ENCODE measurements around the gene TMPRSS7. TPM values are rescaled to one million over a fixed set of nuclear protein-coding genes. Genes with fewer than 3 reads are reported as not detected.

Gene TMPRSS7
- total RNA-seq, 4 donors from 2014 or later: not detected

GRCh38 chr3:112127522-112128494, 93.3 kb downstream of the TMPRSS7 start:
- intact Hi-C loops (cut with DNase I; ENCODE audit: low total_unique reads) (no loop called here), in situ Hi-C loops (cut with MboI; ENCODE audit: low pct_ligation_motif_present in 1 of 4, low pct_unique_long_range_greater_than_20kb in 1 of 4, low sequenced_read_pairs in 3 of 4) (loop anchor here in 2 of 4 donors (25.0 kb wide), 1 partner anchor 384 kb away; no protein-coding TSS in a partner anchor)
- WGBS, 2 donors (ENCODE audit: low coverage in 1 of 2): 72 to 77% methylated on average over 7 to 10 of the region's 10 CpGs
- no peak for DNase-seq
- no peaks in the 10 kb centered on the region for H3K9me3 ChIP-seq
- H3K27ac ChIP-seq: peak overlapping the region in 1 of 4 donors; percentile 13
- no peak overlapping the region for H3K4me3 ChIP-seq
- no peak for TF ChIP-seq EP300 (IDR thresholded peaks at IDR 0.05; ENCODE audit: low read depth)
- TF ChIP-seq POLR2A (IDR thresholded peaks at IDR 0.05): no peak
- TF ChIP-seq POLR2AphosphoS5 (IDR thresholded peaks at IDR 0.05): no peak
- TF ChIP-seq CTCF (IDR thresholded peaks at IDR 0.05): no peak
- no peaks in the 10 kb centered on the region for H3K27me3 ChIP-seq
- H3K4me1 ChIP-seq: peaks cover 0 to 8% (median 0%) of the 10 kb centered on the region in 4 donors
- H3K36me3 ChIP-seq: no peaks in the 10 kb centered on the region

- intact Hi-C loops (cut with DNase I; ENCODE audit: low total_unique reads) (no loop called here), in situ Hi-C loops (cut with MboI; ENCODE audit: low pct_ligation_motif_present in 1 of 4, low pct_unique_long_range_greater_than_20kb in 1 of 4, low sequenced_read_pairs in 3 of 4) (loop anchor here in 2 of 4 donors (25.0 kb wide), 1 partner anchor 383 kb away; no protein-coding TSS in a partner anchor)
- peaks cover 0 to 8% (median 0%) of the 10 kb centered on the region in 4 donors for H3K4me1 ChIP-seq
- no peaks in the 10 kb centered on the region for H3K27me3 ChIP-seq
- H3K4me3 ChIP-seq: no peak overlapping the region
- no peak overlapping the region for H3K27ac ChIP-seq
- 53 to 71% methylated on average over 6 to 7 of the region's 7 CpGs for WGBS, 2 donors (ENCODE audit: low coverage in 1 of 2)
- no peak for TF ChIP-seq POLR2AphosphoS5 (IDR thresholded peaks at IDR 0.05)
- no peak for TF ChIP-seq EP300 (IDR thresholded peaks at IDR 0.05; ENCODE audit: low read depth)
- no peak for TF ChIP-seq POLR2A (IDR thresholded peaks at IDR 0.05)
- TF ChIP-seq CTCF (IDR thresholded peaks at IDR 0.05): no peak
- no peak for DNase-seq
- H3K36me3 ChIP-seq: no peaks in the 10 kb centered on the region
- H3K9me3 ChIP-seq: no peaks in the 10 kb centered on the region
These were observed 94.5 kb downstream of the TMPRSS7 start for GRCh38 chr3:112128843-112129727.

- in situ Hi-C loops (cut with MboI; ENCODE audit: low pct_ligation_motif_present in 1 of 4, low pct_unique_long_range_greater_than_20kb in 1 of 4, low sequenced_read_pairs in 3 of 4): loop anchor here in 2 of 4 donors (25.0 kb wide), 1 partner anchor 382 kb away; no protein-coding TSS in a partner anchor
These were observed 95.5 kb downstream of the TMPRSS7 start for GRCh38 chr3:112129925-112130637.

More at GRCh38 chr3:112129925-112130637, 95.5 kb downstream of the TMPRSS7 start:
- WGBS, 2 donors (ENCODE audit: low coverage in 1 of 2): 89 to 93% methylated on average over 3 to 4 of the region's 4 CpGs
- Histone ChIP-seq H3K27me3 (no peaks in the 10 kb centered on the region), H3K27ac (no peak overlapping the region), H3K4me3 (no peak overlapping the region), H3K36me3 (no peaks in the 10 kb centered on the region), H3K9me3 (no peaks in the 10 kb centered on the region), H3K4me1 (peaks cover 0 to 8% (median 0%) of the 10 kb centered on the region in 4 donors)
- TF ChIP-seq EP300 (IDR thresholded peaks at IDR 0.05; ENCODE audit: low read depth) (no peak), CTCF (IDR thresholded peaks at IDR 0.05) (no peak), POLR2A (IDR thresholded peaks at IDR 0.05) (no peak), POLR2AphosphoS5 (IDR thresholded peaks at IDR 0.05) (no peak)
- DNase-seq: no peak
- intact Hi-C loops (cut with DNase I; ENCODE audit: low total_unique reads): no loop called here

Data from transverse colon (tissue), 4 donors.